Measurements from ENCODE around the gene SPATA46.
"Not testable (repeated sequence)": the region's sequence is repeated elsewhere in the genome, so short reads cannot be mapped to it uniquely, and the experiment has no call there.

The SPATA46 gene, protein sequence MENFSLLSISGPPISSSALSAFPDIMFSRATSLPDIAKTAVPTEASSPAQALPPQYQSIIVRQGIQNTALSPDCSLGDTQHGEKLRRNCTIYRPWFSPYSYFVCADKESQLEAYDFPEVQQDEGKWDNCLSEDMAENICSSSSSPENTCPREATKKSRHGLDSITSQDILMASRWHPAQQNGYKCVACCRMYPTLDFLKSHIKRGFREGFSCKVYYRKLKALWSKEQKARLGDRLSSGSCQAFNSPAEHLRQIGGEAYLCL

DNA sequence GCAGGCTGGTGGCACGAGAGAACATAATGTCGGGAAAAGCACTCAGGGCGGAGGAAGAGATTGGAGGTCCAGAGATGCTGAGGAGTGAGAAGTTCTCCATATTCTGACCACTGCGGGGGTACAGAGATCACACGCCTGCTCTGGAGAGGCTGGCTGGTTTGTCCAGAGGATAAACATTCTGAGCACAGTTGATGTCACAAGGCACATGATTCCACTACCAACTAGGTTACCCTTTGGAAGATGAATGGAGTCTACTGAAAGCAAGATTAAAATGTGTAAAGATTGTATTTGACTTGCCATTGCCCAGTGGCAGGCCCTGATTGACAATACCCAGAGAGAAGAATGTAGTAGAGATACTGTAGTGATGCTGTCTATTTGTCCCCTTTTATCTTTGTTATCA lies at the start of gene SPATA46:
SPATA46 (minus strand) TSS at position 164 of the 400 bp plus-strand sequence; CDS start at position 100, 64 bp downstream.
- no peak for DNase-seq

DNA sequence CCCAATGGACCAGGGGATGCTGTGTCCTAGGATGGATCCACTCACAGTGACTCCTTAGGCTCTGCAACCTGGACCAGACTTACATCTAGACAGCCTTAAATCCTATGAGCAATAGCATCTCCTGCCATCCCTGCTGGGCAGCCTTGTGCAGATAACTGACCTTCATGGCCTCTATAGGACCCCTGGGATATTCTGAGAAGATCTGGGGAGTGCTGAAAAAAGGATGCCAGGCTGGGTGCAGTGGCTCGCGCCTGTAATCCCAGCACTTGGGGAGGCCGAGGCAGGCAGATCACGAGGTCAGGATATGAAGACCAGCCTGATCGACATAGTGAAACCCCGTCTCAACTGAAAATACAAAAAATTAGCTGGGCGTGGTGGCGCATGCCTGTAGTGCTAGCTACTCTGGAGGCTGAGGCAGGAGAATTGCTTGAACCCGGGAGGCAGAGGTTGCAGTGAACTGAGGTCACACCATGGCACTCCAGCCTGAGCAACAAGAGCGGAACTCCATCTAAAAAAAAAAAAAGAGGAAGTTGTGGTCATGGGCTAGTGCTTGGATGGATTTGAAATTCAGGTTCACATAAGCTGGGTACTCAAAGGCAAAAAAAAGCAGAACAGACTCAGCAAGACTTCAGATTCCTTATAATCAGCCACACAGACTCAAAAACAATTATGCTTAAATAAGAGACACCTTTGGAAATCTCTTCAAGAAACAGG lies 46.2 kb upstream of the SPATA46 start:
- DNase-seq: no peak

DNA sequence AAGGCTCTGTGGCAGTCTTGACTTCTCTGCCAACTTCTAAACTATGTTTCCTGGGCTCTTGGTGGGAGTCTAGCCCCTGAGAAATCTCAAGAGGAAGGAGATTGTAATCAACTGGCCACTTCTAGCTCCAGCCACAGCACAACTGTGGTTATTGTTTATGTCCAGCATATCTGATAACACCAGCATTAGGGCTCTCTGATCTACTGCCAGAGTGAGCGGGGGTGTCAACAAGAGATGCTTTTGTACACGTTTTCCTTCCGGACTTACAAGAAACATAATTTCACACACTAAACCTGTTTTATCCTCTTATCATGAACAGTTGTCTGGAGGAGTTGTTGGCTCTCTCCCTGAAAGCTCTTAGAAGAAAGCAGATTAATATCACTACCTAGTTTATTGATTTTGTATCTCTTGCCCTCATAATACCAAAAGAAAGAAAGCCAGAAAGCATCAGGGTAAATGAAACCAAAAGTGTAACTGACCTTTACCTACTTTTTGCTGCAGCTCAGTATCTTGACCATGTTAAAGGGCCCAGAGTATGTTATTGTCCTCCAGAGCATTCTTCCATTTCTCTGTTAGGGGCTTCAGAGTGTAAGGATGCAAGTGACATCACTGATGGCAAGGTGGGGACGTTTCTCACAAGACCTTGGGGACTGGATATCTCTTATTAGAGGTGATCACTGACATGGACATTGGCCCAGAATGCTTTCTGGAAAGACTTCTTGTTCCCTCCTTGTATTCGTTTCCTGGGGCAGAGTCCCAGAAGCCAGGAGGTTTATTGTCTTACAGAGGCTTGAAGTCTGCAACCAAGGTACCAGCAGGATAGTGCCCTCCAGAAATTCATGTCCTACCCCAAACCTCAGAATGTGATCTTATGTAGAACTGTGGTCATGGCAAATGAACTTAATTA lies 44.9 kb upstream of the SPATA46 start:
- DNase-seq: no peak

DNA sequence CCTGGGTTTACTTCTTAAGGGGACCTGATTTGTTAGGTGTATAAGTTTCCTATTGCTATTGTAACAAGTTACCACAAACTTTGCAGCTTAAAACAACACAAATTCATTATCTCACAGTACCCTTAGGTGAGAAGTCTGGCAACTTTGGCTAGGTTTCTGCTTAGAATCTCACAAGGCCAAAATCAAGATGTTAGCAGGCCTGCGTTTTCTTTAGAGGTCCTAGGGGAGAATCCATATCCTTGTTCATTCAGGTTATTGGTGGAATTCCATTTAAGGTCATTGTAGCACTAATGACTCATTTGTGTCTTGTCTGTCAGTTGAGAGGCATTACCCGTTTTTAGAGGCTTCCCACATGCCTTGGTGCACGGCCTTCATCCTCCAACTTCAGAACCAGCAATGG lies 43.5 kb upstream of the SPATA46 start:
- no peak for DNase-seq

DNA sequence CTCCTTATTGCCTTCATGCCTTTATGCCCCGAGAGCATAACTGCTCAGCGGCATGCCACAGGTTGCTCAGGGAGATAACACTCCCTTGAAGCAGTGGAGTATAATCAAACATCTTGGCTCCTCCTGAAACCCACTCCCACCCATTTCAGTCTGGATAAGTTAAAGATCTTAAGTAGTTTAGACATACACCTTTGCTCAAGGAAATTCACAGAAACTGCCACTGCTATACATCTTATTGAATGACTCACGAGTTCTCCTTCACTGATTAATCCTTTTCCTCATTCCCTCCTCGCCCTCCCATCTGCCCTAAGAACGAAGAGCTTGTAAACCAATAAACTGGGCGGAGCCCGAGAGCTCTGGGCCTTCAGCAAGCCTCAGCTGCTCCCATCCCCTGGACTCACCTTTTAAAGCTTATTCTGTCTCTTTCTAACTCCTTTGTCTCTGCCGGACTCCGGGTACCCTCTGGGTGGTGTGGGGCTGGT lies 42.8 kb upstream of the SPATA46 start:
- not testable (repeated sequence) for DNase-seq

DNA sequence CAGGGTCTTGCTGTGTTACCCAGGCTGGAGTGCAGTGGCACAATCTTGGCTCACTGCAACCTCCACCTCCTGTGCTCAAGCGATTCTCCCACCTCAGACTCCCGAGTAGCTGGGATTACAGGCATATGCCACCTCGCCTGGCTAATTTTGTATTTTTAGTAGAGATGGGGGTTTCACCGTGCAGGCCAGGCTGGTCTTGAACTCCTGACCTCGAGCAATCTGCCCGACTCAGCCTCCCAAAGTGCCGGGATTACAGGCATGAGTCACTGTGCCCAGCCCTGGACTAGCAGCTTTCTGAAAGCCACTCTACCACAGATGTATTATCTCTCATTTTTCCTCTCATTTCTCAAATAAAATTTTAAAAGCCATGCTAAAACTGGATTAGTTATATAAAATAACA lies 41.9 kb upstream of the SPATA46 start:
- not testable (repeated sequence) for DNase-seq

DNA sequence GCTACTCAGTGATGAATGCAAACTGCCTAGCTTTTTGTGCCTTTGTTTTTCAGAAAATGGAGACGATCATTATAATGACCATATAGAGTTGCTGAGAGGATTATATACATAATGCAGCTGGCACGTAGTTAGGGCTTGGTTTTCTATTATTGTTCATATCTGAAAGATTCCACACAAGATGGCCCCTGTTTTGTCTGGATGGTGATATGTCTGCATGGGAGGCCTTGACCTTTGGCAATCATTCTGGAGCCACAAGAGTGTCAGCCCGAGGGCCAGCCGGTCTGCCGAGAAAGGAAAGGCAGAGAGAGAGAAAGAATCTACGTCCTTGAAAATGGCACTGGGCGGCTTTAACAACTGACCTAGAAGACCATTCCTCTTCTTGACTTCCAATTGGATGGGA lies 41.0 kb upstream of the SPATA46 start:
- DNase-seq: no peak

DNA sequence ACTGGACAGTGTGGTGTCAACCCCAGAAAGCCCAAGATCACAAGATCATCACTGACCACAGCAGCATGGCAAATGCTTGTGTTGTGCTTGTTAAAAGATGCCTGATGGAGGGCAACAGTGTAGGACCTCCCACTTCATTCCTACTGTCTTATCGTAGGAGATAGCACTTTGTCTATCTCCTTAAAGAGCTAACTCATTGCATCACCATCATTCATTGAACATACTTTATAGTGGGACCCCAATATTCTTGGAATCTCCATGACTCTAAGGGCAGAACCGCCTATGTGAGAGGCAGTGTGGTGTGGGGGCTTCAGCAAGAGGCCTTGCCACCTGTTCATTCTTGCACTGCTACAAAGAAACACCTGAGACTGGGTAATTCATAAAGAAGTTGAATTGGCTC lies 40.3 kb upstream of the SPATA46 start:
- DNase-seq: no peak

DNA sequence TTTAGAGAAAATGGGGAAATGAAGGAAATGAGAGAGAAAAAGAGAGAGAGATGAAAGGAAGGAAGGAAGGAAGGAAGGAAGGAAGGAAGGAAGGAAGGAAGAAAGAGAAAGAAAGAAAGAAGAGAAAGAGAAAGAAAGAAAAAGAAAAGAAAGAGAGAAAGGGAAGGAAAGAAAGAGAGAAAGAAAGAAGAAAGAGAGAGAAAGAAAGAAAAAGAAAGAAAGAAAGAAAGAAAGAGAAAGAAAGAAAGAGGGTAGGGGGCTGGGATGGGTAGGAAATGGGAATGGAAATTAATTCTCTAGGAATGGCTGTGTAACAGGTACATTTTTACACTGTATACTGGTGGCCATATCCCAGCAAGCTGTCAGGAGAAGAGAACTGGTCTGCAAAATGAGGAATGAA lies 39.6 kb upstream of the SPATA46 start:
- no peak for DNase-seq

DNA sequence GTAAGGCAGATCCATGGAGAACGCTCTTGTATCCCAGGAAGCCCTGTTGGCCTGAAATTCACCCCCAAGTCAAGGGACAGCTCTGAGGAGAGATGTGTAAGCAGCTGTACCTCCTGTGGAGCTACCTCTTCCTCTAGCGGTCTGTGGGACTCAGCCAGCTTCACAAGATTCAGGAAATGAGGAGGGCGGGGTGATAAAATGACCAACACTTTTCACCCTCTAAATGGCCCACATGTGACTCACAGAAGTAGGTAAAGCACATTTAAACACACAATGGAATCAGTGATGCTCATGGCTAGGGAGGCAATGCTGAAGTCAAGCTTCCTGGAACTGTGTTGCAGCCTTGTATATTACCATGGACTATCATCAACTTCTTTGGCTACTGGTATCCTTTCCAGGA lies 35.3 kb upstream of the SPATA46 start, which contains the start of gene SH2D1B:
SH2D1B (minus strand) TSS at position 135 of the 400 bp plus-strand sequence; CDS start at position 15, 120 bp downstream.
- no peak for DNase-seq

DNA sequence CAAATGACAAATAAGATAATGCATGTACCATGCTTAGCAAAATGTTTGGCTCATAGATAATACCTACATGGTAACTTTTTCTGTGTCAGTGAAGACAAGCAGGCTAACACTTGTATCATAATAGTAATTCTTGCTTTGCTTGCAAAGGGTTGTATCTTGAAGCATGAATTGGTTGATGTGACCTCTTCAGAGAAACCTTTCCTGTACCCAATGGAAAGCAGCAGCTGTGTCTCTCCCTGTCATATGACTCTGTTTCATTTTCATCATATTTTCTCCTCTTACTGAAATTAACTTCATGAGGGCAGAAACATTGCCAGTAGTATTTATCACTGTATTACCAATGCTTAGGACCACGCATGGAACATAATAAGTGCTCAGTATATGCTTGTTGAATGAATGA lies 30.9 kb upstream of the SPATA46 start:
- DNase-seq: no peak

DNA sequence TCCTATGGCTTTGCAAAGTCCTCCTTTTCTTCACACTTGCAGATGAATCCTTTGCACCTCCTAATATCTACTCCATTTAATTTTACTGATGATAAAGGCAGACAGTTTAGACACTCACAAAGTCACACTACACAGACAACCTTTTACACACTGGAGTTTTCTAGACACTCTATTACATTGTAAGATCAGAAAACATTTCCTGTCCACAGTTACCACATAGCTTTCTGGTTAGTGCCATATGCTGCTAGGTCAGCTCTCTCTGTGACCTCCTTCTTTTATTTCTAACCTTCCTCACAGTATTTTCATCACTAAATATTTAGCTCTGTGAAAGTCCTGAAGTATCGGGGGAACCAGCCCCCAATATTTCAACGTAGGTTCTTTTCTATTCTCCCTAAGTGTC lies 30.2 kb upstream of the SPATA46 start:
- DNase-seq: no peak

DNA sequence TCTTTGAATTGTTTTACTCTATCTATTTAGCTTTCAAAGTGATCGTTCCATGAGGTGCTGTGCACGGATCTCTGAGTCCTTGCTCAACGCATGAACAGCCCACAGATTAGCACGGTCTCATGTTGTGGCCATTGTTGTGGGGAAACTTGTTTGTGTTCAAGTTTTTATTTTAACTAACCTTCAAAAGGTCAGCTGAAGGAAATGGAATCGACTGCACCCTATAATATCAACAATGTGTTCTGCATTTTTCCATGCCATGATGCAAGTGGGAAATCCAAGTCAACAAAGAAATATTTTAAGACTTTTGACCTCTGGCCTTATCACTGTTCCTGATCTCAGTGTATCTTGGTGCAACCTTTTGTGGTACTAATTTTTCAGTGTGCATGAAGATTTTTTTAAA lies 29.1 kb upstream of the SPATA46 start:
- DNase-seq: no peak

DNA sequence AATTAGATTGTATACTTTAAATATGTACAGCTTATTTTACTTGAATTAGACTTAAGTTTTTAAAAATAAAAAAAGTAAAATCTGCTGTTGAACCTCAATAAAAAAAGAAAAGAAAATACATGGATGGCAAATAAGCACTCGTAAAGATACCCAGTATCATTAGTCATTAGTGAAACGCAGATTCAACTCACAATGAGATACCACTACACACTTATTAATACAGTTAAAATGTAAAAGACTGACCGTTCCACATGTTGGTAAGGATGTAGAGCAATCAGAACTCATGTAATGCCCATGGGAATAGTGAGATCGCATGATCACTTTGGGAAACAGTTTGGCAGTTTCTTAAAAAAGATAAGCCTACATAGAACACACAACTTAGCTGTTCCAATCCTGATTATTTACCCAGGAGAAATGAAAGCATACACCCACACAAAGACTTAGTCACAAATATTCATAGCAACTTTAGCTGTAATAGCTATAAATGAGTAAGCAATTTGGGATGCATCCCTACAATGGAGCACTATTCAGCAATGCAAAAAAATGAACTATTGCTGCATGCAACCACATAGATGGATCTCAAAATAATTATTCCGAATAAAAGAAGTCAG lies 28.0 kb upstream of the SPATA46 start:
- DNase-seq: no peak

DNA sequence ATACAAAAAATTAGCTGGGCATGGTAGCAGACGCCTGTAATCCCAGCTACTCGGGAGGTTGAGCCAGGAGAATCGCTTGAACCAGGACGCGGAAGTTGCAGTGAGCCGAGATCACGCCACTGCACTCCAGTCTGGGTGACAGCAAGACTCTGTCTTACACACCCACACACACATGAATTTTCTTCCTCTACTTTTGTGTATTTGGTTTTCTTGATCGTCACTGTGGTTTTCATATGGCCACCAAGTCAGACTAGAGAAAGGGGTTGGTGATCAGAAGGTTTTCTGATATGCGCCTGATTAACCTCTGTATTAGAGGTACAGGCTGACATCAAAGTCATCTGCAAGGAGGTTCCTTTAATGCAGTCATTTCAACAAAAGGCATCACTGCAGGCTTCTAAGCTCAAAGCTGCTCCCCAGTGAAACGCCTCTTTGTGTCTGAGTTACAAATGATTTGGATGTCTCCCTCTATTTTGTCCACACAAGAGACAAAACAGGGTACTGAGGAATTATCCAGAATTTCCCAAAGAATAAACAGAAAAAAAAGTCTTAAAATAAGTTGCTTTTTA lies 24.2 kb upstream of the SPATA46 start:
- no peak for DNase-seq

DNA sequence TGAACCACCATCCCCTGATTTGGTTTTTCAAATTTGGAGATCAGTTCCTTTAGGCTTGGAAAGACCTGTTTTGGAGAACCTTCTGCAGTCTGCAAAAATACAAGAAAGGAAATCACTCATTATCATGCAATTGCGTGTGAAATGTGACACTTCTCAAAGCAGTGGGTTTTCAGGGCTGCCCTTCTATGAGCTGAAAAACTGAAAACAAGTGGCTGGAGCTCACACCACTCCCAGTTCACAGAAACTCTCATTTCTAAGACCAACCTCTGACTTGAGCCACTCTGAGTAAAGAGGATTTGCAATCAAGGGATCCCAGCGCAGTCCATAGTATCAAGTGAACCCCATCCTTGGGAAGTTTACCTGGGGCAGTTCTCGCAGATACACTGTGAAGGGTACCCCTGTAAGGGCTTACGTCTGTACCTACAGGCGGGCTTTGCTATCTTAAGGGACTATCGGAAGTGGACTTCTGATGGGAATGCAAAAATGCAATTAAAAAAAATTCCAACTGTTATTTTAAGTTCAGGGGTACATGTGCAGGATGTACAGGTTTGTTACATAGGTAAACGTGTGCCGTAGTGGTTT lies 22.4 kb upstream of the SPATA46 start:
- no peak for DNase-seq

DNA sequence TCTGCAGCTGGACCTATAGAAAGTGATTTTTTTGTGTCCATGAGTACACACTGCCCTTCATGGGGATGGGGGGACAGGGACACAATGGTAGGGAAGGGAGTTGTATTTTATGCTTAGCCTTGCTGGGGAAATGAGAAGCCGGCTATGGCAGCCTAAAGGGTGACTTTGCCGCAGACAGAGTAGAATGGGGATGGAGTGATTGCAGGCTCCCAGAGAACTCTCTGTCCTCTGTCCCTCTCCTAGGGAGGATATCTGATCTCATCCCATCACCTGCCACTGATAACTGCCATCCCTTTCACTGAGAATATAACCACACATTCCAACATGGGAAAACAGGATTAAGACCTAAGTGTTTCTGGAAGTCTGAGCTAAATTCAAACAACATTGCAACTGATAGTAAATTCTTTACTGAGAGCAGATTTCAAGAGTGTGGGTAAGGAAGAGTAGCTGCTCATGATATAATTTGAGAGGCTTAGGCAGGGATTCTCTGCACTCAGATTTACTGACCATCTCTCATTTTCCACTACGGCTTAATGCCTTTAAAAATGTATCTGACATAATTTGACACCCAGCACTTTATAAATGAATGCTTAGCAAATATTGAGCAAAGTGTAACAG lies 21.4 kb upstream of the SPATA46 start:
- DNase-seq: no peak

DNA sequence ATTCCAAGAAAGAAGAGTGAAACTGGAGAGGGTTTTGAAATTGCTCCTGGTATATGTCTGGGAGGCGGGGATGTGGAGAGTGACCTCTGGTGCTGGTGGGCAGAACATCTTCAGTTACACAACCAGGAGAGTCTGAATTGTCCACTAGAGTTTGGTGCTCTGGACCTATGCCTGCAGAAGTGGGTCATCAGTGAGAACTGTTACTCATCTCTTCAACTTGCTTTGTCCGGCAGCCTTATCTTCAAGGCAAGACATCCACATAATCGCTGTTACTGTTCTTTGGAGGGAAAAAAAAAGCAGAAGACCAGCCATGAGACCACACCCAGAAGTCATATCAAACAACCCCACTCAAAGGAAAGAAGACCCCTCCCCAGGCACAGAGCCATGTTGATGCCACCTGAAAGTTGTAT lies 20.4 kb upstream of the SPATA46 start:
- DNase-seq: no peak

DNA sequence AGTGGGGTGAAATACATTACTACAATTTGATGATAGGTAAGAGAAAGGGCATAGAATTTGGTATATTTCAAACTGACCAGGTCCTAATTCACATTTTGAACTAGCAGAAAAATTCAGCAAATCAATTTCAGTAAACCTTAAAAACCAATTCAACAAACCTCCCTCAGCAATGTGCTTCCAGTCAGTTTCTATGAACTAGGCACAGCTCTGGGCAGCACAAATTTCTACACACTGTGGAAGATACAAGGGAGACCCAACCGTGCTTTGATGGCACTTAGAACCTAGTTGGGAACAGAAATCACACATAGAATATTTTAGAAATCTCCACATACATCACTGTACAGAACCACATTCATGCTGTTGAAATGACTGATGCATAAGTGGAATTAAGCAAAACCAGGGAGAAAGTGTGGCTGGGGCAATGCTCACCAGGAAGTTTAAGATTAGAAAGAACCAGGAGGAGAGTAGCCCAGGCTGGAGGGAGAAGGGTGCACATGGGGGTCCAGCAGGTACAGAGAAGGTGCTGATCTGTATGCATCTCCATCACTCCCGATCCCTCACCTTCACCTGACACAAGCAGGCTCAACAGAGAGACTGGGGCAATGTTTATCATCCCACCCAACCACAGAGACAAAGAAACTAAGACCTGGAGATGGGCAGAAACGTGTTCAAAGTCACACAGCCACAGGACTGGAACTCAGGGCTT lies 19.7 kb upstream of the SPATA46 start:
- no peak for DNase-seq

DNA sequence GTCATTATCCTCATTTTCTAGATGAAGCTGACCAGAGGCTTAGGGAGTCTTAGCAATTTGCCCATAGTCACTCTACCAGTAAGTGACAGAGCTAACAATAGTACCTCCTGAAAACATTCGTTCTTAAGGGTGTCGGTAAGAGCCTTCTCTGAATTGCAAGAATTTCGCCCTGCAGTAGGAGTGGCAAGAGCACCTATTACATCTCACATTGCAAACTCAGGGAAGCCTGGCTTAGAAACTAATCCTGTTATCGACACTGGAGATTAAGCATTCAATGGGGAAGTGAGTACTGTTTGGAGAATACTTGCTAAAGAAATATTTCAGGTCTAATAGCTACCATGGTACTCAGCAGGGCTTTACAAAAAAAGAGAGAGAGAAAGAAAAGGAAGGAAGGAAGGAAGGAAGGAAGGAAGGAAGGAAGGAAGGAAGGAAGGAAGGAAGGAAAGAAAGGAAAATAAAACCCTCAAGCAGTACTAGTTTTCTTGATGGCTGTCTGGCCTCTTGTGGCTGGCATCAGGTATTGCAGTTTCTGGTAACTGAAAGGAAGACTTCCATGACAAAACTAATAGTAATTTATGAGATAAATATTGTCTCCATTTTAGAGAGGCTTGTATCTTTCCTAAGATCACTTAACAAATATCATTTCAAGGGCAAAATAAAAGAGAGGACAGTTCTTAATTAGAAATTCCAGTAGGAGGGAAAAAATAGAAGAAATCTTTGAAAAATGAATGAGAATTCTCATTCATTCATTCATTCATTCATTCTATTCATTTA lies 15.3 kb upstream of the SPATA46 start:
- DNase-seq: no peak

All from activated effector memory CD4-positive, alpha-beta T cell treated with anti-CD3 and anti-CD28 coated beads, Interleukin-2, amount 50 U/mL, for 16 hours (primary cell).